Measurements from ENCODE around the gene IL36RN. TPM values are rescaled to one million over a fixed set of nuclear protein-coding genes. Genes with fewer than 3 reads are reported as not detected.

Gene IL36RN
- polyA plus RNA-seq, 1 of the 3 experiments (the other 2 are of a cell fraction), result not detected

DNA sequence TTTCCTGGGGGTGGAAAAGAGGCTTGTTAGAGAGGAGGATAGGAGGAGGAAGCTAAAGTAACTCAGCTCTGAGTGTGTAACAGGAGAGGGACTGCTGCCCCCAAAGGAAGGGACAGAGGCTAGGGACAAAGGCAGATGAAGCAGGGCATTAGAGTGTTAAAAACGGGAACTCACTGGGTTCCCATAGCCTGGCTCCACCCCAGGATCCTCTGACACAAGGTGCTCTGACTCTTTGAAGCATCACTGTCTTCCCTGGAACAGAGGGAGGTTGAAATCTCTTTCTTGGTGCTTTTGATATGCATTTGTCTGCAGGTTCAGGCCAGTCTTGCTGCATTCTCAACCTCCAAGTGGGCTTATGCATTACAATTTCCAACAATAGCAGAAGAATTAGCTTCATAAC is 30.9 kb upstream of the IL36RN start (continued):
- TF ChIP-seq, protein P1, sequence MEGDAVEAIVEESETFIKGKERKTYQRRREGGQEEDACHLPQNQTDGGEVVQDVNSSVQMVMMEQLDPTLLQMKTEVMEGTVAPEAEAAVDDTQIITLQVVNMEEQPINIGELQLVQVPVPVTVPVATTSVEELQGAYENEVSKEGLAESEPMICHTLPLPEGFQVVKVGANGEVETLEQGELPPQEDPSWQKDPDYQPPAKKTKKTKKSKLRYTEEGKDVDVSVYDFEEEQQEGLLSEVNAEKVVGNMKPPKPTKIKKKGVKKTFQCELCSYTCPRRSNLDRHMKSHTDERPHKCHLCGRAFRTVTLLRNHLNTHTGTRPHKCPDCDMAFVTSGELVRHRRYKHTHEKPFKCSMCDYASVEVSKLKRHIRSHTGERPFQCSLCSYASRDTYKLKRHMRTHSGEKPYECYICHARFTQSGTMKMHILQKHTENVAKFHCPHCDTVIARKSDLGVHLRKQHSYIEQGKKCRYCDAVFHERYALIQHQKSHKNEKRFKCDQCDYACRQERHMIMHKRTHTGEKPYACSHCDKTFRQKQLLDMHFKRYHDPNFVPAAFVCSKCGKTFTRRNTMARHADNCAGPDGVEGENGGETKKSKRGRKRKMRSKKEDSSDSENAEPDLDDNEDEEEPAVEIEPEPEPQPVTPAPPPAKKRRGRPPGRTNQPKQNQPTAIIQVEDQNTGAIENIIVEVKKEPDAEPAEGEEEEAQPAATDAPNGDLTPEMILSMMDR (IDR thresholded peaks at IDR 0.05), result no peak
- TF ChIP-seq RXRA (IDR thresholded peaks at IDR 0.05; ENCODE audit: borderline replicate concordance, low read depth), result no peak
- TF ChIP-seq, protein P2, sequence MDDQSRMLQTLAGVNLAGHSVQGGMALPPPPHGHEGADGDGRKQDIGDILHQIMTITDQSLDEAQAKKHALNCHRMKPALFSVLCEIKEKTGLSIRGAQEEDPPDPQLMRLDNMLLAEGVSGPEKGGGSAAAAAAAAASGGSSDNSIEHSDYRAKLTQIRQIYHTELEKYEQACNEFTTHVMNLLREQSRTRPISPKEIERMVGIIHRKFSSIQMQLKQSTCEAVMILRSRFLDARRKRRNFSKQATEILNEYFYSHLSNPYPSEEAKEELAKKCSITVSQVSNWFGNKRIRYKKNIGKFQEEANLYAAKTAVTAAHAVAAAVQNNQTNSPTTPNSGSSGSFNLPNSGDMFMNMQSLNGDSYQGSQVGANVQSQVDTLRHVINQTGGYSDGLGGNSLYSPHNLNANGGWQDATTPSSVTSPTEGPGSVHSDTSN (IDR thresholded peaks at IDR 0.05), result no peak
- no peak for TF ChIP-seq POLR2AphosphoS5 (IDR thresholded peaks at IDR 0.05; ENCODE audit: low read depth, low read length)
- TF ChIP-seq GABPA (IDR thresholded peaks at IDR 0.05; ENCODE audit: low read depth), result no peak

DNA sequence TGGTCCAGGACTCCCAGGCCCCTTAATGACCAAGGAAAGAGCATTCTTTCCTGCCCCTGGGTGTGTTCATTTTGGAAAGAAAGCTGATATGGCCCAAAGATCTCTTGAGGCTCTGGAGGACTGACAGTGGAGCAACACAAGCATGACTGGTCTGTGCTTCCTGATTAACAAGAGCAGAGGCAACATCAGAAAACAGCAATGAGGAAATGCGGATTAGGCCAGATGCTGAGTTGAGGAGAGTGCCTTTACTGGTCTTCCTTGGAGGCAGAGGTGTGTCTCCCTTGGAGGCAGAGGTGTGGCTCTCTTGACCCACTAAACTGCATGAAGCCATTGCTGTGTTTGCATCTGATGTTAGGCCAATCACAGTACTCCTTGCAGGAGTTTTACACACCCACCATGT is 26.3 kb upstream of the IL36RN start:
- TF ChIP-seq GABPA (IDR thresholded peaks at IDR 0.05; ENCODE audit: low read depth), result no peak
- TF ChIP-seq, protein P3, sequence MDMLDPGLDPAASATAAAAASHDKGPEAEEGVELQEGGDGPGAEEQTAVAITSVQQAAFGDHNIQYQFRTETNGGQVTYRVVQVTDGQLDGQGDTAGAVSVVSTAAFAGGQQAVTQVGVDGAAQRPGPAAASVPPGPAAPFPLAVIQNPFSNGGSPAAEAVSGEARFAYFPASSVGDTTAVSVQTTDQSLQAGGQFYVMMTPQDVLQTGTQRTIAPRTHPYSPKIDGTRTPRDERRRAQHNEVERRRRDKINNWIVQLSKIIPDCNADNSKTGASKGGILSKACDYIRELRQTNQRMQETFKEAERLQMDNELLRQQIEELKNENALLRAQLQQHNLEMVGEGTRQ (IDR thresholded peaks at IDR 0.05; ENCODE audit: borderline replicate concordance, low read depth, low read length), result no peak
- TF ChIP-seq YY1 (IDR thresholded peaks at IDR 0.05; ENCODE audit: low read depth), result no peak
- no peak for TF ChIP-seq MEF2A (IDR thresholded peaks at IDR 0.05; ENCODE audit: borderline replicate concordance, low read depth)
- TF ChIP-seq, protein P4, sequence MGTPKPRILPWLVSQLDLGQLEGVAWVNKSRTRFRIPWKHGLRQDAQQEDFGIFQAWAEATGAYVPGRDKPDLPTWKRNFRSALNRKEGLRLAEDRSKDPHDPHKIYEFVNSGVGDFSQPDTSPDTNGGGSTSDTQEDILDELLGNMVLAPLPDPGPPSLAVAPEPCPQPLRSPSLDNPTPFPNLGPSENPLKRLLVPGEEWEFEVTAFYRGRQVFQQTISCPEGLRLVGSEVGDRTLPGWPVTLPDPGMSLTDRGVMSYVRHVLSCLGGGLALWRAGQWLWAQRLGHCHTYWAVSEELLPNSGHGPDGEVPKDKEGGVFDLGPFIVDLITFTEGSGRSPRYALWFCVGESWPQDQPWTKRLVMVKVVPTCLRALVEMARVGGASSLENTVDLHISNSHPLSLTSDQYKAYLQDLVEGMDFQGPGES (IDR thresholded peaks at IDR 0.05; ENCODE audit: low read depth, low read length), result no peak
- no peak for TF ChIP-seq RCOR1 (IDR thresholded peaks at IDR 0.05; ENCODE audit: low read length)
- TF ChIP-seq RXRA (IDR thresholded peaks at IDR 0.05; ENCODE audit: borderline replicate concordance, low read depth), result no peak
- TF ChIP-seq NFIC (IDR thresholded peaks at IDR 0.05; ENCODE audit: borderline replicate concordance), result no peak
- TF ChIP-seq, protein P1 (IDR thresholded peaks at IDR 0.05), result no peak
- no peak for TF ChIP-seq POLR2AphosphoS5 (IDR thresholded peaks at IDR 0.05; ENCODE audit: low read depth, low read length)
- TF ChIP-seq SIN3A (IDR thresholded peaks at IDR 0.05; ENCODE audit: borderline replicate concordance, low read depth, low read length), result no peak
- no peak for TF ChIP-seq TEAD4 (IDR thresholded peaks at IDR 0.05; ENCODE audit: borderline replicate concordance, insufficient read depth)
- TF ChIP-seq TCF12 (IDR thresholded peaks at IDR 0.05), result no peak
- TF ChIP-seq, protein P5, sequence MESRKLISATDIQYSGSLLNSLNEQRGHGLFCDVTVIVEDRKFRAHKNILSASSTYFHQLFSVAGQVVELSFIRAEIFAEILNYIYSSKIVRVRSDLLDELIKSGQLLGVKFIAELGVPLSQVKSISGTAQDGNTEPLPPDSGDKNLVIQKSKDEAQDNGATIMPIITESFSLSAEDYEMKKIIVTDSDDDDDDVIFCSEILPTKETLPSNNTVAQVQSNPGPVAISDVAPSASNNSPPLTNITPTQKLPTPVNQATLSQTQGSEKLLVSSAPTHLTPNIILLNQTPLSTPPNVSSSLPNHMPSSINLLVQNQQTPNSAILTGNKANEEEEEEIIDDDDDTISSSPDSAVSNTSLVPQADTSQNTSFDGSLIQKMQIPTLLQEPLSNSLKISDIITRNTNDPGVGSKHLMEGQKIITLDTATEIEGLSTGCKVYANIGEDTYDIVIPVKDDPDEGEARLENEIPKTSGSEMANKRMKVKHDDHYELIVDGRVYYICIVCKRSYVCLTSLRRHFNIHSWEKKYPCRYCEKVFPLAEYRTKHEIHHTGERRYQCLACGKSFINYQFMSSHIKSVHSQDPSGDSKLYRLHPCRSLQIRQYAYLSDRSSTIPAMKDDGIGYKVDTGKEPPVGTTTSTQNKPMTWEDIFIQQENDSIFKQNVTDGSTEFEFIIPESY (IDR thresholded peaks at IDR 0.05; ENCODE audit: borderline replicate concordance, low read depth), result no peak
- TF ChIP-seq TAF1 (IDR thresholded peaks at IDR 0.05; ENCODE audit: borderline replicate concordance, low read depth, low read length), result no peak
- no peak for TF ChIP-seq RFX5 (IDR thresholded peaks at IDR 0.05; ENCODE audit: low read length)
- TF ChIP-seq RAD21 (IDR thresholded peaks at IDR 0.05; ENCODE audit: low read length), result no peak
- TF ChIP-seq FOXJ3 (CRISPR knock-in tag; IDR thresholded peaks at IDR 0.05), result no peak
- TF ChIP-seq SMC3 (IDR thresholded peaks at IDR 0.05; ENCODE audit: low read depth, low read length), result no peak
- no peak for TF ChIP-seq FOXM1 (IDR thresholded peaks at IDR 0.05; ENCODE audit: low read depth)
- Histone ChIP-seq H4K20me1 (ENCODE audit: insufficient read depth) (no peaks in the 10 kb centered on the region), H3K27ac (ENCODE audit: low read depth in 2 of 2, low read length in 1 of 2) (no peak overlapping the region), H3K79me2 (ENCODE audit: insufficient read depth) (no peaks in the 10 kb centered on the region), H3K4me2 (no peak overlapping the region), H3K36me3 (replicated peaks in 1 of 2; ENCODE audit: control insufficient read depth in 1 of 2, insufficient read depth in 2 of 2, low read length in 1 of 2) (no peaks in the 10 kb centered on the region), H3F3A (replicated peaks; ENCODE audit: insufficient read depth) (no peaks in the 10 kb centered on the region), H3K4me3 (ENCODE audit: low read depth in 2 of 2, low read length in 1 of 2) (no peak overlapping the region), H3K4me1 (ENCODE audit: control insufficient read depth in 1 of 2, insufficient read depth in 2 of 2, low read depth in 1 of 2, low read length in 1 of 2) (no peaks in the 10 kb centered on the region), H3K9me3 (no peaks in the 10 kb centered on the region), H3K9ac (no peak overlapping the region), H3K27me3 (ENCODE audit: insufficient read depth) (peaks cover 3% of the 10 kb centered on the region; the same call in 1 of the 2 replicates), H3K9me2 (no peaks in the 10 kb centered on the region), H2AFZ (ENCODE audit: low read depth) (no peak overlapping the region)
- CTCF ChIA-PET, result interaction anchor here (0.6 kb wide), 1 partner anchor 9 kb away, joined by 3 read pairs; no protein-coding TSS in a partner anchor
- DNase-seq, result no peak
- 8% methylated on average over 1 of the region's 1 CpG for WGBS (ENCODE audit: low lambda C conversion rate)
- POLR2A ChIA-PET, result no interaction called here

Data from SK-N-SH (cell line).